Activated T-helper 2 cell treated with anti-CD3 and anti-CD28 coated beads, Interferon-gamma antibody, Interleukin-2, Interleukin-4, amounts not matched to agents 10 μg/mL and 5 μg/mL and 100 μg/mL, durations not matched to agents 14 hours and 24 hours and 36 hours (primary cell): ENCODE measurements around the gene TTI1. TPM values are rescaled to one million over a fixed set of nuclear protein-coding genes. Genes with fewer than 3 reads are reported as not detected.

Experiments
- DNase-seq: peaks from one replicate; pipeline ENCODE4 v3.0.0; 2021; ENCODE audit warnings: low spot score
- H3K27ac Mint-ChIP-seq: one replicate; pipeline ENCODE4 v1.8.0; 2021; ENCODE audit warnings: mixed read lengths
- H3K27me3 Mint-ChIP-seq: one replicate; pipeline ENCODE4 v1.8.0; 2021; ENCODE audit warnings: low read depth, mixed read lengths
- H3K36me3 Mint-ChIP-seq: one replicate; pipeline ENCODE4 v1.8.0; 2021; ENCODE audit warnings: low read depth, mixed read lengths
- H3K4me1 Mint-ChIP-seq: one replicate; pipeline ENCODE4 v1.8.0; 2021; ENCODE audit warnings: low read depth, mixed read lengths
- H3K4me3 Mint-ChIP-seq: one replicate; pipeline ENCODE4 v1.8.0; 2021; ENCODE audit warnings: low read depth, mild to moderate bottlenecking, moderate library complexity, mixed read lengths
- H3K9me3 Mint-ChIP-seq: one replicate; pipeline ENCODE4 v1.8.0; 2021; ENCODE audit warnings: mixed read lengths
- intact Hi-C: fragments of 100-400 bp; cut with micrococcal nuclease; formaldehyde crosslinking; loops from one replicate; pipeline ENCODE4 v1.15.1; 2023
- total RNA-seq: library from RNA; stranded (reverse); gene quantifications from 2 replicates; pipeline ENCODE4 v1.2.3, GENCODE V29; 2022

Gene TTI1
- total RNA-seq, 1 donor from 2014 or later, result 35.7 TPM

- Mint-ChIP-seq H3K27ac (no peak overlapping the region), H3K27me3 (no peaks in the 10 kb centered on the region), H3K4me3 (no peak overlapping the region), H3K9me3 (no peaks in the 10 kb centered on the region), H3K4me1 (no peaks in the 10 kb centered on the region), H3K36me3 (peaks cover 55% of the 10 kb centered on the region)
- DNase-seq, result no peak
- intact Hi-C loops, result no loop called here
These were observed 32.6 kb upstream of the TTI1 start for GRCh38 chr20:38065764-38066375.

GRCh38 chr20:38063911-38064530, 30.8 kb upstream of the TTI1 start:
- Mint-ChIP-seq H3K27me3 (no peaks in the 10 kb centered on the region), H3K27ac (no peak overlapping the region), H3K4me3 (no peak overlapping the region), H3K4me1 (peaks cover 8% of the 10 kb centered on the region), H3K36me3 (peaks cover 59% of the 10 kb centered on the region), H3K9me3 (no peaks in the 10 kb centered on the region)
- no peak for DNase-seq
- intact Hi-C loops, result no loop called here

GRCh38 chr20:38062890-38063289, 29.6 kb upstream of the TTI1 start:
- Mint-ChIP-seq H3K9me3 (no peaks in the 10 kb centered on the region), H3K4me1 (peaks cover 8% of the 10 kb centered on the region), H3K36me3 (peaks cover 56% of the 10 kb centered on the region), H3K27me3 (no peaks in the 10 kb centered on the region), H3K4me3 (no peak overlapping the region), H3K27ac (no peak overlapping the region)
- intact Hi-C loops, result no loop called here
- DNase-seq, result no peak

GRCh38 chr20:38061109-38061508, 27.9 kb upstream of the TTI1 start:
- Mint-ChIP-seq H3K4me1 (peaks cover 20% of the 10 kb centered on the region), H3K36me3 (peaks cover 54% of the 10 kb centered on the region), H3K4me3 (no peak overlapping the region), H3K27ac (no peak overlapping the region), H3K27me3 (no peaks in the 10 kb centered on the region), H3K9me3 (no peaks in the 10 kb centered on the region)
- intact Hi-C loops, result no loop called here
- no peak for DNase-seq

GRCh38 chr20:38060536-38060935, 27.3 kb upstream of the TTI1 start:
- DNase-seq, result no peak
- Mint-ChIP-seq H3K27ac (no peak overlapping the region), H3K4me3 (no peak overlapping the region), H3K36me3 (peaks cover 51% of the 10 kb centered on the region), H3K9me3 (no peaks in the 10 kb centered on the region), H3K4me1 (peaks cover 23% of the 10 kb centered on the region), H3K27me3 (no peaks in the 10 kb centered on the region)
- intact Hi-C loops, result no loop called here

- intact Hi-C loops, result loop anchor here (10.0 kb wide), 1 partner anchor 55 kb away; no protein-coding TSS in a partner anchor
- Mint-ChIP-seq H3K9me3 (no peaks in the 10 kb centered on the region), H3K27me3 (no peaks in the 10 kb centered on the region), H3K27ac (no peak overlapping the region), H3K36me3 (peaks cover 51% of the 10 kb centered on the region), H3K4me1 (peaks cover 27% of the 10 kb centered on the region), H3K4me3 (no peak overlapping the region)
- DNase-seq, result no peak
These were observed 26.6 kb upstream of the TTI1 start for GRCh38 chr20:38059832-38060231.

GRCh38 chr20:38057351-38057972, 24.2 kb upstream of the TTI1 start:
- Mint-ChIP-seq H3K36me3 (peaks cover 46% of the 10 kb centered on the region), H3K9me3 (no peaks in the 10 kb centered on the region), H3K27ac (peak overlapping the region; percentile 79), H3K4me1 (peaks cover 35% of the 10 kb centered on the region), H3K27me3 (no peaks in the 10 kb centered on the region), H3K4me3 (no peak overlapping the region)
- intact Hi-C loops, result loop anchor here (1.0 to 10.0 kb wide), 3 partner anchors 53 to 164 kb away; partner anchors contain the start of gene TGM2
- DNase-seq, result peak; percentile 50

GRCh38 chr20:38055848-38056247, 22.6 kb upstream of the TTI1 start:
- DNase-seq, result no peak
- Mint-ChIP-seq H3K27me3 (no peaks in the 10 kb centered on the region), H3K4me1 (peaks cover 36% of the 10 kb centered on the region), H3K4me3 (no peak overlapping the region), H3K27ac (no peak overlapping the region), H3K9me3 (no peaks in the 10 kb centered on the region), H3K36me3 (peaks cover 52% of the 10 kb centered on the region)
- intact Hi-C loops, result loop anchor here (10.0 kb wide), 1 partner anchor 51 kb away; no protein-coding TSS in a partner anchor

- intact Hi-C loops, result loop anchor here (10.0 kb wide), 1 partner anchor 50 kb away; no protein-coding TSS in a partner anchor
- Mint-ChIP-seq H3K27me3 (no peaks in the 10 kb centered on the region), H3K4me1 (peaks cover 37% of the 10 kb centered on the region), H3K9me3 (no peaks in the 10 kb centered on the region), H3K27ac (no peak overlapping the region), H3K4me3 (no peak overlapping the region), H3K36me3 (peaks cover 49% of the 10 kb centered on the region)
- DNase-seq, result no peak
These were observed 22.0 kb upstream of the TTI1 start for GRCh38 chr20:38055294-38055693.

- Mint-ChIP-seq H3K27ac (no peak overlapping the region), H3K36me3 (peaks cover 49% of the 10 kb centered on the region), H3K4me1 (peaks cover 41% of the 10 kb centered on the region), H3K9me3 (no peaks in the 10 kb centered on the region), H3K27me3 (no peaks in the 10 kb centered on the region), H3K4me3 (no peak overlapping the region)
- intact Hi-C loops, result loop anchor here (10.0 kb wide), 1 partner anchor 50 kb away; no protein-coding TSS in a partner anchor
- DNase-seq, result no peak
These were observed 21.4 kb upstream of the TTI1 start for GRCh38 chr20:38054647-38055046.

GRCh38 chr20:38052870-38053269, 19.6 kb upstream of the TTI1 start:
- Mint-ChIP-seq H3K9me3 (no peaks in the 10 kb centered on the region), H3K36me3 (peaks cover 43% of the 10 kb centered on the region), H3K27me3 (no peaks in the 10 kb centered on the region), H3K4me1 (peaks cover 42% of the 10 kb centered on the region), H3K27ac (no peak overlapping the region), H3K4me3 (no peak overlapping the region)
- no peak for DNase-seq
- intact Hi-C loops, result loop anchor here (10.0 kb wide), 1 partner anchor 48 kb away; no protein-coding TSS in a partner anchor

GRCh38 chr20:38050686-38051085, 17.4 kb upstream of the TTI1 start:
- no peak overlapping the region for H3K4me3 Mint-ChIP-seq
- no peaks in the 10 kb centered on the region for H3K9me3 Mint-ChIP-seq
- H3K36me3 Mint-ChIP-seq, result peaks cover 42% of the 10 kb centered on the region
- H3K4me1 Mint-ChIP-seq, result peaks cover 39% of the 10 kb centered on the region
- H3K27me3 Mint-ChIP-seq, result no peaks in the 10 kb centered on the region
- H3K27ac Mint-ChIP-seq, result no peak overlapping the region
- intact Hi-C loops, result loop anchor here (10.0 kb wide), 1 partner anchor 46 kb away; no protein-coding TSS in a partner anchor
- DNase-seq, result no peak

- peaks cover 37% of the 10 kb centered on the region for H3K36me3 Mint-ChIP-seq
- H3K4me3 Mint-ChIP-seq, result no peak overlapping the region
- DNase-seq, result no peak
- intact Hi-C loops, result loop anchor here (10.0 kb wide), 1 partner anchor 45 kb away; no protein-coding TSS in a partner anchor
- no peak overlapping the region for H3K27ac Mint-ChIP-seq
- no peaks in the 10 kb centered on the region for H3K27me3 Mint-ChIP-seq
- H3K4me1 Mint-ChIP-seq, result peaks cover 35% of the 10 kb centered on the region
- no peaks in the 10 kb centered on the region for H3K9me3 Mint-ChIP-seq
These were observed 16.5 kb upstream of the TTI1 start for GRCh38 chr20:38049800-38050199.
